Right renal pelvis (tissue), 4 donors: ENCODE measurements around the gene CFI. TPM values are rescaled to one million over a fixed set of nuclear protein-coding genes. Genes with fewer than 3 reads are reported as not detected.
"Not testable (repeated sequence)": the region's sequence is repeated elsewhere in the genome, so short reads cannot be mapped to it uniquely, and the experiment has no call there.

Experiments used
- DNase-seq, 4 donors: peaks; one replicate each; pipeline ENCODE4 v3.0.0-alpha.2; 2013; ENCODE audit warnings: low read depth in 4 of 4, low spot score in 3 of 4, missing footprints in 1 of 4
- polyA plus RNA-seq, 4 donors: library from polyadenylated mRNA; unstranded; fragments of 120-200 nt; gene quantifications; one replicate each; pipeline ENCODE4 v1.2.1, GENCODE V29; 2013; ENCODE audit not compliant: insufficient read length in 4 of 4

CFI gene
- polyA plus RNA-seq, 4 donors = 69.3 to 86.4 (median 79.0) TPM

GRCh38 chr4:109801099-109801789, 555 bp downstream of the CFI start:
- DNase-seq = no peak

- no peak for DNase-seq
Measured at GRCh38 chr4:109798866-109799265, 2.9 kb downstream of the CFI start.

- DNase-seq = no peak
Measured at GRCh38 chr4:109795059-109795458, 6.7 kb downstream of the CFI start.

GRCh38 chr4:109787807-109788206, 14.0 kb downstream of the CFI start:
- DNase-seq = no peak

GRCh38 chr4:109786846-109787245, 15.0 kb downstream of the CFI start:
- no peak for DNase-seq

GRCh38 chr4:109782092-109782491, 19.7 kb downstream of the CFI start:
- not testable (repeated sequence) for DNase-seq

- no peak for DNase-seq
Measured at GRCh38 chr4:109764789-109765402, 36.9 kb downstream of the CFI start.

GRCh38 chr4:109764376-109764775, 37.4 kb downstream of the CFI start:
- no peak for DNase-seq

- DNase-seq = no peak
Measured at GRCh38 chr4:109760682-109761081, 41.1 kb downstream of the CFI start.

- no peak for DNase-seq
Measured at GRCh38 chr4:109755656-109756055, 46.1 kb downstream of the CFI start.

- DNase-seq = no peak
Measured at GRCh38 chr4:109754093-109754857, 47.5 kb downstream of the CFI start.

GRCh38 chr4:109752525-109752924, 49.3 kb downstream of the CFI start:
- DNase-seq = no peak

GRCh38 chr4:109751852-109752251, 49.9 kb downstream of the CFI start:
- no peak for DNase-seq

- DNase-seq = no peak
Measured at GRCh38 chr4:109750652-109751244, 51.1 kb downstream of the CFI start.

GRCh38 chr4:109749388-109750082, 52.3 kb downstream of the CFI start:
- no peak for DNase-seq

GRCh38 chr4:109748114-109748513, 53.7 kb downstream of the CFI start:
- DNase-seq = no peak

- DNase-seq = no peak
Measured at GRCh38 chr4:109746728-109747127, 55.1 kb downstream of the CFI start.

GRCh38 chr4:109745830-109746229, 56.0 kb downstream of the CFI start:
- DNase-seq = no peak

- no peak for DNase-seq
Measured at GRCh38 chr4:109739547-109739946, 62.3 kb downstream of the CFI start.

- no peak for DNase-seq
Measured at GRCh38 chr4:109738104-109738872, 63.5 kb downstream of the CFI start.
